HG02759 (cell line): ENCODE measurements around the gene AMOTL2.

Experiments used
- ATAC-seq: cut with Tn5 transposase; IDR thresholded peaks from one replicate; pipeline ENCODE4 v1.9.1; 2021; ENCODE audit warnings: mild to moderate bottlenecking, moderate library complexity; ENCODE audit not compliant: unreplicated experiment

The AMOTL2 gene

DNA sequence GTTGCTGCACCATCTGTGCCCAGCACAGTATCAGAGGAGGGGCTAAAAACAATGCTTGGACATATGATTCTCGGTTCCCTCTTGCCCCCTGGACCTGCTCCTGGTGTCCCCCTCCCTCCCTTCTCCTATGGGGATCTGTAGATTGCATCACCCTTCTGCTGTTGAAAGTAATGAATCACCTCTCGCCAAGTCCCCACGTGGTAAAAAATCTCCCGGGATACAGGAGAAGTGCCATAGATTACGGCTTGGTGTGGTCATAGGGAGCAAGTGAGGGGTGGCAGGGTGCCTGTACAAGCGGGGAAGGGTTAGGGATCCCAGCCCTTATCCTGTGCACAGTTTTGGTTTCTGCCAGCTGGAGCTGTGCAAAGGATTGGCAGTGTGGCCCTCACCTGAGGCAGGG is 37.7 kb downstream of the AMOTL2 start:
- ATAC-seq, result no peak

- ATAC-seq, result no peak
Measured at GRCh38 chr3:134334901-134335280, 39.4 kb downstream of the AMOTL2 start.

GRCh38 chr3:134334231-134334900 is 39.9 kb downstream of the AMOTL2 start:
- no peak for ATAC-seq

DNA sequence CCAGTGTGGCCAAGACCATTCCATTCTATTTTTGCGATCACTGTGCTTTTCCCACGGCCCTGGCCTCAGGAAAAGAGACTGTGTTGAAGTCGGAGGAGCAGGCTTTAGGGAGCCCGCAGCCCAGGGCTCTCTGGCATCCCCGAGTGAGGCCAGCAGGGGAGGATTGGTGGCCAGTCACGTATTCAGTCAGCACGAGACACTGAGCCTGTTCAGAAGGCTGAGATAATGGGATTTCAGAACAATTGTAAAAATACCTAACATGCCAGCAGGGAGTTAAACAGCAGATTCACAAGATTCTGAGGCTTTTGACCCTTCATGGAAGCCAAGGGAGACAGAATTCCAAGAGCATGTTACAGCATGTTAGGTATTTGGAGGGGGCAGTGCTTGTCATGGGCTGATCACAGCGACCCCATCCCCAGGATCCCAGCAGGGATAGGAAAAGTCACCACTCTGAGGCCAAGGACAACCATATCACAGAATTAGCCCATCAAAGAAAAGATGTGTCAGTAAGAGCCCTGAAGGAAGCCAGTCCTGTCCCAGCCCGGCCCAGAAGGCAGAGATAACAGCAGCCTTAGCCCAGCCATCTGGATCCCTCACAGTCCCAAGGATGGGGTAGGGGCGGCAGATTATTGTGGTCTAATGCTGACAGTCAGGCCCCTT is 40.6 kb downstream of the AMOTL2 start:
- no peak for ATAC-seq

- ATAC-seq, result no peak
Measured at GRCh38 chr3:134332344-134332743, 41.9 kb downstream of the AMOTL2 start.

DNA sequence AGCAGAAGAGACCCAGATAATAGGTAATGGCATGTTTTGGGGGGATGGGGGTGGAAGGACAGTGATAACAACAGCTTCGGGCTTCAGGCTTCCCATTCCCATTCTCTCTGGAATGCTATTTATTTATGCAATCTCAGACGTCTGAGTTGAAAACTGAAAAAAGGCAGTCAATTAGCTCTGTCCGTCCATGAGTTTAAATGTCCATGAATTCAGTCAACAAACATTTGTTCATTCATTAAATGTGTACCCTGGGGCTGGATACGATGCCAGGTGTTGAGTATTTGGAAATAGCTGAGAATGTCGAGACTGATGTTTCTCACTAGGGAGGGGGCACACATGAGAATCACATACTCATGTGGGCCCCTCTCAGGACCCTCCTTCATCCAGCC is 42.4 kb downstream of the AMOTL2 start:
- no peak for ATAC-seq

- ATAC-seq, result no peak
Measured at GRCh38 chr3:134330883-134331810, 43.1 kb downstream of the AMOTL2 start.

- ATAC-seq, result no peak
Measured at GRCh38 chr3:134328846-134329245, 45.4 kb downstream of the AMOTL2 start.

GRCh38 chr3:134328147-134328591 is 46.1 kb downstream of the AMOTL2 start:
- ATAC-seq, result no peak

DNA sequence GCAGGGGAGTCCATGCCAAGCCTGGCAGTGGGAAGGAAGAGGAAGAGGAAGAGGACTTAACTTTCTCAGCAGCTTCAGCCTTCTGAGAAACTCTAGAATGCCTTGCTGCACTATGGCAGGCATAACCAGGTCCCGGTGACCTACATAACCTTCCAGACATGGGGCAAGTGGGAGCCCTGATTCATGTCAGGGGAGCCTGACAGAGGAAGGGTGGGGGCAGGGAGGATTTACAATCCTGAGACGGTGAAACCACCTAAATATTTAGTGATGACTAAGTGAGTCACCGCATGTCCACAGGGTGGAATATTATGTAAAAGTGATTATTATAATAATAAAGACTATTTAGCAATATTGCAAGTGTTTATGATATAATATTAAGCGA is 46.7 kb downstream of the AMOTL2 start:
- no peak for ATAC-seq

DNA sequence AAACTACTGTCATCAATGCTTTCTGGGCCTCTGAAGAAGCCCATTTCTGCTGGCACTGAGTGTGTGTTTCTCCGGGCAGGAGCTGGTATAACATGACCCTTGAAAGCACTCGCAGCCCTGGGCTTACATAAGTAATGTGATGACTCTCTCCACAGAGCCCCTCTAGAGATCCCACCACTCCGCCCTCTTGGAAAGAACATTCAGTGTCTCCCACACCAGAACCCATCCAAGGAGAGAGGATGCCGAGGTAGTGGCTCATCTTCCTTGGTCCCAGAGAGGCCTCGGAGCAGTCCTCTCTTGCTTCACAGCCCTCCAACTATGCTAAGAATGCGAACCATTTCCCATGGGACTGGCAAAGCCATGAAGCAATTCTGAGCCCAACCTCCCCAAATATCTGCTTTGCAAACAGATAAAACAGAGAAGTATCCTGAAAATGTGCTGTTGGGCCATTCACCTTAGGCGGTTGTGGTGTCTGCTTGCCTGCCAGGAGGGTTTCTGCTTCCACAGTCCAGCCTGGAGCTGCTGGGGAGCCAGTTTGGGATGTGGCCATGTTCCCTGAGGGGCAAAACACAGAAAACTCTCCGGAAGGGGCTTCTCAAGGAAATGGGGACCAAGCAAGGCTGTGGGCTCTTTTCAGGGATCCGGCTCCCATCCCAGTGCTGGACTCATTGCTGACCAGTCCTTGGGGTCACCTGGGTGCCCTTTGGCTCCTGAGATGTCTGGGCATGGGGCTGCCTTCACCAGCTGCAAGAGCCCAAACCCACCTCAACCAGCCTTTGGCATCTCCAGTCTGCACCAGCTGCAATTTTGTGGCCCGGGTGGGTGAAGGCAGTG is 47.3 kb downstream of the AMOTL2 start:
- no peak for ATAC-seq

DNA sequence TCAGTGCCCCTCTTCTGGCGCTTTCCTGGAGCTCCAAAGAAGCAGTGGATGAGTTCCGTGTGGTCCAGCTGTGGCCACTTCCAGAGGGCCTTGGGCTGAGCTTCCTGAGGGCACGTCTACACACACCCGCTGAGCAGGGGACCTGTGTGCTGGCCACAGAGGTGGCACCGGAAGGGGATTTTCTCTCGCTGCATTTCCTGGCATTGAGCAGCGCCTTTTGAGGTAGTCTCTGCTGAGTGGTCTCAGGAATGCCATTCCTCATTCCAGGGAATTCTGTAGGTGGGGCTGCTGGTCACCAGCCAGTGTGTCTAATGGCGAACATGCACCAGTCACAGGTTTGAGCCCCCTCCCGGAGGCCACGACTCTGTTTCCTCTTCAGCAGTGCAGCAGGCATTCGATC is 48.1 kb downstream of the AMOTL2 start:
- ATAC-seq, result no peak

DNA sequence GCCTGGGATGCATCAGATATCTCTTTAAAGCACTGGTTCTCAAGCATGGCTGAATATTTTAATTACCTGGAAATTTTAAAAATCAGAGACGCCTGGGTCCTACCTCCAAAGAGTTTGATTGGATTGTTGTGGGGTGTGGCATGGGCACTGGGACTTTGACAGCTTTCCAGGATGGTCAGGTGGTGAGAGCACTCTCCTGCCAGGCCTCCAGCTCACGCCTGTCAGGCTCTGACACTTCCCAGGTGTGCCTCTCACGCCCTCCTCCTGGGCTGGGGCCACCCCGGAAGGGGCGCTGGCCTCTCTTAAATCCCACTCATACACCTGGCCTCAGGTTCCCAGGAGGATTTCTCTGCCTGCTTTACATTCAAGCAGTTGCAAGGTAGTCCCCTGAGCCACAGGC is 48.5 kb downstream of the AMOTL2 start:
- ATAC-seq, result no peak

- no peak for ATAC-seq
Measured at GRCh38 chr3:134325061-134325705, 49.1 kb downstream of the AMOTL2 start.

GRCh38 chr3:134323966-134324962 is 50.0 kb downstream of the AMOTL2 start:
- no peak for ATAC-seq

- ATAC-seq, result no peak
Measured at GRCh38 chr3:134322286-134322685, 52.0 kb downstream of the AMOTL2 start.

DNA sequence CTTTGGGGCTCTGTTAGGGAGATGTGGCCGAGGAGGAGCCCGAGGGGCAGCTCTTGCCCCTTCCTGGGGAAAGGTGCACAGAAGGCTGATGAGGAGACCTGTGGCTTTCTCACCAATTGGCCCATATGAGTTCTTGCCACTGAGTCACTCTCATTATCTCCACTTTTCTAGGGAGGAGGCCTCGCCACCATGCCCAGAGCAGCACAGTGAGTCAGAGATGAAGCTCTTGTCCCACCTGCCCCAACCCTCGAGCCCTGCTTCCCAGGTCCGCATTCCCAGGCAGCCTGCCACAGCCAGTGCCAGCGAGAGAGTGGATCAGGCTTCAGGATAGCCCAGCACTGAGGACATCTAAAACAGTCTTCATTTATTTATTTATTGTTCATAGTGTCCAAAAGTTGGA is 53.5 kb downstream of the AMOTL2 start:
- ATAC-seq, result no peak

DNA sequence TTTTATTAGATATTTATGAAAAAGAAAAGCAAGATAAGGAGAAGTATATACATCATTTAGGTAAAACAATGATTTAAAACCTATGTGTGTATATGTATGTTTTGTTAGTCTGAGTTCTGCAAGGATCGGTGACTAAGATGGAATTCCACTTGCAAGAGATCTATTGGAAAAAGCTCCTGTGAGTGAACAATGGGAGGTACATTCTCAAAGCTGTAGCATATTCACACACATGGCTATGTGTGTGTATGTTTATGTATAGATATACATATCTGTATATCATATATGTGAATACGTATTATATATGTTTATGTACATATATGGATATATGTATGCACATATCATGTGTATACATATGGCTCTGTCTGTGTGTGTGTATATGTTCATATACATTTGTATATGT is 54.3 kb downstream of the AMOTL2 start:
- no peak for ATAC-seq

DNA sequence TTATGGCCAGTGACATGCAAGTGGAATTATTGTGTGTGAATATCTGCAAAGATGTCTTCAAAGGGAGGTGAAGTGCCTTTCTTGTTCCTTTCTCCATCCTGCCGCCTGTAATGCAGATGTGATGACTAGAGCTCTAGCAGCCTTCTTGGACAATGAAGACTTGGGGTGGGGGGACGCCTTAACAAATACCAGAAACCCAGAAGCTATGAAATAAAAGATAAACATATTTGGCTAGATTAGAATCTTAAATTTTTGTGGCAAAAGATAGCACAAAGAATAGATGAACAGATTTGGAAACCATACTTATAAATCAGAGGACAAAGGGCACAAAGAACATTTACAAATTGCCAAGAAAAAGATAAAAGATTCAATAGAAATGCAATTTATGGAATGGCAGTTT is 56.1 kb downstream of the AMOTL2 start:
- no peak for ATAC-seq
